ENCODE measurements around the gene CHRM1.

The CHRM1 gene

GRCh38 chr11:62925308-62925707, 4.1 kb upstream of the CHRM1 start:
- no peak for DNase-seq

- peak; percentile 20 to 31 for DNase-seq
These were observed 2.6 kb upstream of the CHRM1 start for GRCh38 chr11:62923601-62924411.

GRCh38 chr11:62922653-62923431, 1.7 kb upstream of the CHRM1 start:
- DNase-seq: peak; percentile 58 to 69

- DNase-seq: no peak
These were observed 1.0 kb upstream of the CHRM1 start for GRCh38 chr11:62922189-62922589.

GRCh38 chr11:62921573-62922188, 518 bp upstream of the CHRM1 start:
- DNase-seq: no peak

GRCh38 chr11:62919898-62920640, 1.1 kb downstream of the CHRM1 start:
- no peak for DNase-seq

- no peak for DNase-seq
These were observed 1.7 kb downstream of the CHRM1 start for GRCh38 chr11:62919476-62919875.

- no peak for DNase-seq
These were observed 2.6 kb downstream of the CHRM1 start for GRCh38 chr11:62918531-62918930.

- DNase-seq: no peak
These were observed 3.2 kb downstream of the CHRM1 start for GRCh38 chr11:62917906-62918502.

GRCh38 chr11:62914416-62914815, 6.7 kb downstream of the CHRM1 start:
- DNase-seq: no peak

GRCh38 chr11:62912268-62912667, 8.9 kb downstream of the CHRM1 start:
- no peak for DNase-seq

- no peak for DNase-seq
These were observed 9.7 kb downstream of the CHRM1 start for GRCh38 chr11:62911137-62912130.

GRCh38 chr11:62910141-62910882, 10.9 kb downstream of the CHRM1 start:
- no peak for DNase-seq

GRCh38 chr11:62909107-62909894, 11.9 kb downstream of the CHRM1 start:
- peak in 1 of 2 experiments; percentile 32 for DNase-seq

- DNase-seq: no peak
These were observed 12.6 kb downstream of the CHRM1 start for GRCh38 chr11:62908468-62909072.

- DNase-seq: peak; percentile 83 to 86
These were observed 15.1 kb downstream of the CHRM1 start for GRCh38 chr11:62905927-62906531.

GRCh38 chr11:62905296-62905695, 15.9 kb downstream of the CHRM1 start:
- no peak for DNase-seq

- DNase-seq: no peak
These were observed 18.2 kb downstream of the CHRM1 start for GRCh38 chr11:62902932-62903331.

- DNase-seq: no peak
These were observed 23.1 kb downstream of the CHRM1 start for GRCh38 chr11:62898027-62898426.

Data from activated CD4-positive, alpha-beta T cell treated with anti-CD3 and anti-CD28 coated beads, Interleukin-2, amount 50 U/mL, for 48 hours (primary cell).